Medulla oblongata (tissue), 1 donor: ENCODE measurements around the gene UROC1.

Experiments
- DNase-seq: peaks from one replicate; pipeline ENCODE4 v3.0.0-alpha.2; 2015; ENCODE audit errors: extremely low spot score

Gene UROC1

DNA sequence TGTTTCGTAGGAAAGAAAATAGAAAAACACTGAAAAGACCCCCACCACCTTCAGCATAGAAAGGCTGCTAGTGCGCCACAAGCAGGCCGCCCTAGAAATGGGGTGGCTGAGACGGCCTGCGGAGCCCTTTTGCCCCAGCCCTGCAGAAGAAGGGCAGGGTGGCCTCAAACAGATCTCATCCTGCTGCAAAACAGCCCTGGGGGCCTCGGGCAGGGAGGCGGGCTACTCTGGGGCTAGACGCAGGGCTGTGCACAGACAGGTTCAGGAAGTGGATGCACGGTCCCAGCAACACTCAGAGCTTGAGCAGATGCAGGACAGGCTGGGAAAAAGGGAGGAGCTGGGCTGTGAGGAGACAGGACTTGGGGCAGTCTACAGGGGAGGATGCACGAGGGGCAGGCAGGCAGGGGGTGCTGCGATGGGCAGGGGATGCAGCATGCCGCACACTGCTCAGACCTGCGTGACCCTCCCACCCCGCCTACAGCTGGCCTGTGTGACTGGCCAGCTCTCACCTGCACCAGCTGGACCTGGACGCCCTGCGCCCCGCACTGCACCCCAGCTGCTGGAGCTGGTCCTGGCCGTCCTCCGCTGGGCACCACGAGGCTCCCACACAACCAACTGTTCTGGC is 76.2 kb downstream of the UROC1 start:
- DNase-seq, result no peak

- DNase-seq, result no peak
Observed at GRCh38 chr3:126440709-126440995, 76.9 kb downstream of the UROC1 start.

- DNase-seq, result no peak
Observed at GRCh38 chr3:126439968-126440708, 77.4 kb downstream of the UROC1 start.

DNA sequence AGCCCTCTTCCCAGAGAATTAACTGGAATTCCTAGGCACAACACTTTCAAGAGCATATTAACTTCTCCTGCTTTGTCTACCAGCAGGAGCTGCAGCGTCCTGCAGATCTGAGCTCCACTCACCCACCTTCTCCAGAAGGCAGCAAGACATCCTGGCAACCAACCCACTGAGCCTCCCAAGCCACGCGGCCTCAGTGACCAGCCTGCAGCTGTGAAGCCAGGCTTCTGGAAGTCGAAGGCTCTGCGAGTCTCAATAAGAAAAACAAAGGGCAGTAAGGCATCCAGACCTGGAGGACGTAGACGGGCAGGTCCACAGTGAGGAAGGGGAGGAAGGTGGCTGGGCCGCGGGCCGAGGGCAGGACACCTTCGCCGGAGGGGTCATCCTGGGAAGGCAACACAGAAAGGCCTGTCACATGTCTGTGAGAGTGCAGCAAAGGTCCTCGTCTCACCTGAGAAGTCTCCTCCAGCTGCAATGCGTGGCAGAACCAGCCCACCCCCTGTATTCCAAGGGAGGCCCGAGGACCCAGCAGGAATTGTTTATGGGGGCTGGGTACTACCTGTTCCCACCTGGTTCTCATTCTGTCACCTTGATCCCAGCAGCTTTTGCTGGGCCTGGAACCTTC is 78.1 kb downstream of the UROC1 start:
- no peak for DNase-seq

DNA sequence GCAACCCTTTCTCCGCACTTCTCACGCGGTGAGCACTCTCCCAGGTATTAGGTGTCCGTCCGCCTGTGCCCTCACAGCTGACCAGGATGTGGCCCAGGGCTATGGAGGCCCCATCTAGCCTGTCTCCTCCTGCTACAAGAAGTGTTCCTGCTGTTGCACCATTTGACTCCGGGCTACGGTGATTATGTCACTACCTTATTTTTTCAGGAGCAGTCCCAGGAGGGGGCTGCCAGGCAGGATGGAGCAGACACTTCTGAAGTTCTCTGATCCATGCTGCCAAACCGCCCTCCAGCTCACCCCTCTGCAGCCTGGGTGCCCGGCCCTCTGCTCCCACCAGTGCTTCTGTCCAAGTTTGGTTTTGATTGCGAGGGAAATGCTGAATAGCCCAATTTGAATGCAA is 78.8 kb downstream of the UROC1 start:
- DNase-seq, result no peak

GRCh38 chr3:126438186-126438585 is 79.4 kb downstream of the UROC1 start:
- DNase-seq, result no peak

DNA sequence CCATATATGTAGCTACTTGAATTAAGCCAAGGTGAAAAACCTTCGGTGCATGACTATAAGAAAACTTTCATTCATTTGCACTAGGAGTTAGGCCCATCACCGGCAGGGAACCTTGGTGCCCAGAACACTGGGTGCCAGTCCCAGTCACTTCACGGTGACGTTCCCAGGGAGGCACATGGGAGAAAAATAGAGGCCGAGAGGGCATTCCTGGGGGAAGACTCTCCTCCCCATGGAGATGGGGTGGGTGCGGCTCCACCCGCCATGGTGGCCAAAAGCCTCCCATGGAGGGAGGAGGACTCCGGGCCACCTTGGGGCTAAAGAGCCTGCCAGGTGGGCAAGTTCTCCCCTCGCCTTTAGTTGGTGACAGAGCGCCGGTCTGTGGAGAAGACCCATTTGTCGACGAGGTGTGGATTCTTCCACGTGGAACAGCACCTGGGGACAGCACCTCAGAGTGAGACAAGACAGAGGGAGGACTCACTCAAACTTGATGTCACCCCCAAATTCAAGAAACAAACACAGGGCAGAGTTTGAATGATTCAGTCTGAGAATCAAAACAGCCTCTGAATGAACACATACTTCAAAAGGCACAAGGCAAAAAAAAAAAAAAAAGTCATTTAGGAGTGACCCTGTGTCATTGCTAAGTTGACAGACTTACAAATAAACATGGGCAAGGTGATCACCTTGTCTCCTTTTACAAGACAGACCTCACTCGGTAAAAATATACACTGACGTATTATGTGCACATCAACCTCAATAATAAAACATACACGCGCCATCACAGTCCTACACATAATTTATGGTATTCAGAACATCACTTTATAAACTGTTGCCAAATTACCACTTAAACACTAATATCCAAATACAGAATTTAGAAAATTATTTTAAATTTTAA is 80.5 kb downstream of the UROC1 start:
- DNase-seq, result no peak

- DNase-seq, result no peak
Observed at GRCh38 chr3:126435456-126436315, 81.9 kb downstream of the UROC1 start.

- no peak for DNase-seq
Observed at GRCh38 chr3:126434931-126435411, 82.6 kb downstream of the UROC1 start.

DNA sequence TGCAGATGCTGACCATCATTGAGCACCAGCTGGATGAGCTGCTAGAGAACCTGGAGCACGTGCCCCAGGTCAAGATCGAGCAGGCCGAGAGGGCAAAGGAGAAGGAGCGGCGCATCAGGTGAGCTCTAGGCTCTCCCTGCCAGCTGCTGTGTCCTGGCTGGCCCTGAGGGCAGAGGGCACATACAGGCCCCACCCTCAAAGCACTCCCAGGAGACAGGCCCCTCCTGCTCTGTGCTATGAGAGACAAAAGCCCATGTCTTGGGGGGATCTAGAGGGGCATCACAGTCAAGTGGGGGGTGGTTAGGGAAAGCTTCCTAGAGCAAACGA is 83.3 kb downstream of the UROC1 start:
- DNase-seq, result no peak

DNA sequence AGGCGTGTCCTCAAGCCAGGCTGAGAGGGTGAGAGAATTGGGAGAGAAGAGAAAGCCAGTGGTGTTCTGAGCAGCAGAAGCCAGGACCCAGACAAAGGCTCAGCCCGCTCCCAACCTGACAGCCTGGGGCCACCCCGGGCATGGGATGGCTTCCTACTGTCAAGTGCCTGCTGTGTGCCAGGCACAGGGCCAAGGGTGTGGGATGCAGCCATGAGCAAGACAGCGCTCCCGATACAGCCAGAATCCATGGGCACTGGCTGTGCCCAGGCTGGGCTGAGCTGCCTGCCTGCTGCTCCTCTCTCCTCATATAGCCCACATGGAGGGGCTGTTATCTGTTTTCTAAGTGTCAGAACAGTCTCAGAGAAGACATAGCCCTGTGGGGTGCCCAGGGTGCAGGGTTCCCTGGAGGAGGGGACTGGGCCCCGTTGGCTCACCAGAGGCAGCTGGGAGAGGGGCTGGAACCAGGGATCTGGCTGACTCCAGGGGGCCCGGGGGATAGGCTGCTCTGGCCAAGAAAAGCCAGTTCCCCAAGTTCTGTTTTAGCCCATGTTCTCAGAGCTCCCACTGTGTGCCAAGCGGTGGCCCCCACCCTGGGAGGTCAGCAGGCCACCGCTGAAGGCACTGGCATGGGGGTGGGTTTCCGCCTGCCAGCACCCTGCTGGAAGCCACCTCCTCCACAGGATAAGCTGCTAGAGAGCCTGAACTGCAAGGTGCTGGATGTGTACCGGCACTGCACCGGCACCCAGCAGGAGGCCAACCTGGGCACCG is 83.9 kb downstream of the UROC1 start:
- DNase-seq, result no peak

- DNase-seq, result no peak
Observed at GRCh38 chr3:126433105-126433430, 84.5 kb downstream of the UROC1 start.

- DNase-seq, result no peak
Observed at GRCh38 chr3:126432361-126433104, 85.0 kb downstream of the UROC1 start.
